ENCODE data around the gene GATA3.

The GATA3 gene

GRCh38 chr10:8034466-8035005 is 20.0 kb upstream of the GATA3 start:
- DNase-seq (ENCODE audit: low read depth): no peak
- TF ChIP-seq CTCF (conservative IDR thresholded peaks at IDR 0.05; ENCODE audit: low read depth, low read length): no peak
- H3K4me3 ChIP-seq (ENCODE audit: low read depth, low read length): no peak overlapping the region

- DNase-seq (ENCODE audit: low read depth): no peak
Observed at GRCh38 chr10:8035006-8035640, 19.4 kb upstream of the GATA3 start.

GRCh38 chr10:8035641-8036470 is 18.6 kb upstream of the GATA3 start:
- no peak for DNase-seq (ENCODE audit: low read depth)
- TF ChIP-seq CTCF (conservative IDR thresholded peaks at IDR 0.05; ENCODE audit: low read depth, low read length): no peak
- no peak overlapping the region for H3K4me3 ChIP-seq (ENCODE audit: low read depth, low read length)

More at GRCh38 chr10:8035006-8035640, 19.4 kb upstream of the GATA3 start:
- no peak for TF ChIP-seq CTCF (conservative IDR thresholded peaks at IDR 0.05; ENCODE audit: low read depth, low read length)
- no peak overlapping the region for H3K4me3 ChIP-seq (ENCODE audit: low read depth, low read length)

- TF ChIP-seq CTCF (conservative IDR thresholded peaks at IDR 0.05; ENCODE audit: low read depth, low read length): no peak
- DNase-seq (ENCODE audit: low read depth): no peak
Observed at GRCh38 chr10:8036506-8037198, 17.8 kb upstream of the GATA3 start.

GRCh38 chr10:8037199-8037801 is 17.2 kb upstream of the GATA3 start:
- H3K4me3 ChIP-seq (ENCODE audit: low read depth, low read length): no peak overlapping the region
- DNase-seq (ENCODE audit: low read depth): no peak
- TF ChIP-seq CTCF (conservative IDR thresholded peaks at IDR 0.05; ENCODE audit: low read depth, low read length): no peak

More at GRCh38 chr10:8036506-8037198, 17.8 kb upstream of the GATA3 start:
- H3K4me3 ChIP-seq (ENCODE audit: low read depth, low read length): no peak overlapping the region

GRCh38 chr10:8037941-8038894 is 16.3 kb upstream of the GATA3 start:
- no peak for TF ChIP-seq CTCF (conservative IDR thresholded peaks at IDR 0.05; ENCODE audit: low read depth, low read length)
- no peak overlapping the region for H3K4me3 ChIP-seq (ENCODE audit: low read depth, low read length)
- no peak for DNase-seq (ENCODE audit: low read depth)

Measured in choroid plexus epithelial cell (primary cell).